Skin of body (tissue), 2 donors: ENCODE results near the gene PRMT1. TPM values are rescaled to one million over a fixed set of nuclear protein-coding genes. Genes with fewer than 3 reads are reported as not detected.
A peak's percentile ranks its signal among the peaks of the same experiment; 100 is the strongest.
"Not testable (repeated sequence)": the region's sequence is repeated elsewhere in the genome, so short reads cannot be mapped to it uniquely, and the experiment has no call there.

ENCODE experiments used
- DNase-seq: peaks from one replicate; lab custom pipeline; 2025; lab: John Stamatoyannopoulos, UW
- total RNA-seq: library from RNA; depleted of rRNA; stranded (reverse); fragments of >200 nt; gene quantifications from one replicate; pipeline ENCODE4 v1.2.3, GENCODE V29; 2014

PRMT1 gene
- total RNA-seq: 129 TPM

GRCh38 chr19:49677231-49677900 lies at the start of gene PRMT1:
PRMT1 (plus strand) TSS chr19:49677271; CDS start chr19:49677281, 10 bp downstream.
- DNase-seq: peak; percentile 72

- DNase-seq: no peak
These were observed 47.4 kb upstream of the PRMT1 start for GRCh38 chr19:49629659-49630058.

GRCh38 chr19:49631014-49631588 lies 46.0 kb upstream of the PRMT1 start:
- DNase-seq: no peak

GRCh38 chr19:49631610-49632192 lies 45.4 kb upstream of the PRMT1 start:
- DNase-seq: no peak

- no peak for DNase-seq
These were observed 44.5 kb upstream of the PRMT1 start for GRCh38 chr19:49632576-49632975.

- DNase-seq: not testable (repeated sequence)
These were observed 43.8 kb upstream of the PRMT1 start for GRCh38 chr19:49633273-49633672.

GRCh38 chr19:49635530-49636232 lies 41.4 kb upstream of the PRMT1 start:
- no peak for DNase-seq

GRCh38 chr19:49636233-49636932 lies 40.7 kb upstream of the PRMT1 start:
- no peak for DNase-seq

- DNase-seq: peak; percentile 40
These were observed 39.0 kb upstream of the PRMT1 start for GRCh38 chr19:49637821-49638738.

- peak; percentile 26 for DNase-seq
These were observed 37.5 kb upstream of the PRMT1 start for GRCh38 chr19:49639401-49640112.

- peak; percentile 100 for DNase-seq
These were observed 36.8 kb upstream of the PRMT1 start, which contains the start of gene RRAS for GRCh38 chr19:49640113-49640898. RRAS (minus strand) TSS chr19:49640143; CDS start chr19:49640098, 45 bp downstream.

GRCh38 chr19:49641688-49642491 lies 35.2 kb upstream of the PRMT1 start, which contains the start of gene SCAF1:
SCAF1 (plus strand) TSS chr19:49642209; CDS start chr19:49645027, 2,818 bp downstream.
- DNase-seq: peak; percentile 99

GRCh38 chr19:49642492-49643035 lies 34.5 kb upstream of the PRMT1 start:
- DNase-seq: no peak

- DNase-seq: no peak
These were observed 33.6 kb upstream of the PRMT1 start for GRCh38 chr19:49643466-49643865.

- no peak for DNase-seq
These were observed 31.5 kb upstream of the PRMT1 start for GRCh38 chr19:49645592-49645991.

GRCh38 chr19:49645995-49646394 lies 31.1 kb upstream of the PRMT1 start:
- DNase-seq: no peak

- DNase-seq: no peak
These were observed 30.5 kb upstream of the PRMT1 start for GRCh38 chr19:49646586-49646985.
